SU-DHL-6 (cell line): Measurements from ENCODE around the gene COL7A1.

Experiments used
- H2AFZ ChIP-seq: fragments of 200-600 bp; sonication (generic); 2 replicates; pipeline ENCODE4 v1.6.1; 2014; ENCODE audit warnings: low read depth, mild to moderate bottlenecking, moderate library complexity, mixed read lengths, antibody characterized with exemption, low read length; ENCODE audit not compliant: severe bottlenecking
- H3F3A ChIP-seq: fragments of 200-600 bp; shearing (Covaris generic); 2 replicates; pipeline ENCODE4 v1.6.0; 2016; ENCODE audit warnings: antibody characterized with exemption, mild to moderate bottlenecking; ENCODE audit not compliant: insufficient read depth
- H3K27ac ChIP-seq: fragments of 200-600 bp; sonication (generic); 2 replicates; pipeline ENCODE4 v1.5.1; 2016; ENCODE audit warnings: low read depth, mild to moderate bottlenecking, low read length, moderate library complexity, mixed read lengths
- H3K27me3 ChIP-seq: fragments of 200-600 bp; sonication (generic), shearing (Covaris generic); 2 replicates; pipeline ENCODE4 v1.6.0; 2014; ENCODE audit warnings: mild to moderate bottlenecking, low read length
- H3K36me3 ChIP-seq: fragments of 200-600 bp; sonication (generic); 2 replicates; pipeline ENCODE4 v1.6.1; 2014; ENCODE audit warnings: mild to moderate bottlenecking, low read length, mixed read lengths
- H3K4me2 ChIP-seq: fragments of 300-600, 200-600 bp; shearing (Covaris generic), sonication (generic); 2 replicates; pipeline ENCODE4 v1.6.0; 2014; ENCODE audit warnings: low read length, low read depth, mild to moderate bottlenecking; ENCODE audit not compliant: poor library complexity, severe bottlenecking
- H3K4me3 ChIP-seq: fragments of 200-600 bp; sonication (generic); 2 replicates; pipeline ENCODE4 v1.5.1; 2014; ENCODE audit warnings: antibody characterized with exemption, low read length, mild to moderate bottlenecking, mixed read lengths; ENCODE audit not compliant: insufficient read depth, poor library complexity, severe bottlenecking
- H3K79me2 ChIP-seq: fragments of 200-600 bp; sonication (generic); 2 replicates; pipeline ENCODE4 v1.6.1; 2014; ENCODE audit warnings: mild to moderate bottlenecking, low read length, moderate library complexity; ENCODE audit not compliant: insufficient read depth
- H3K9ac ChIP-seq: fragments of 200-600 bp; sonication (generic); 2 replicates; pipeline ENCODE4 v1.7.0; 2014; ENCODE audit warnings: mild to moderate bottlenecking, low read length
- H3K9me2 ChIP-seq: fragments of 200-600 bp; sonication (generic); replicated peaks from 2 replicates; pipeline ENCODE4 v1.6.1; 2014; ENCODE audit warnings: low read length; ENCODE audit not compliant: insufficient read depth
- H3K9me3 ChIP-seq: fragments of 200-600 bp; sonication (generic); 2 replicates; pipeline ENCODE4 v1.6.1; 2014; ENCODE audit warnings: low read length, mixed read lengths; ENCODE audit not compliant: insufficient read depth
- H4K20me1 ChIP-seq: fragments of 200-600 bp; sonication (generic); 2 replicates; pipeline ENCODE4 v1.6.1; 2014; ENCODE audit warnings: low read depth, mild to moderate bottlenecking, antibody characterized with exemption, low read length, moderate library complexity, mixed read lengths
- CTCF ChIP-seq: fragments of 200-600 bp; sonication (generic); IDR thresholded peaks from one replicate; pipeline ENCODE4 v1.5.1; 2017; ENCODE audit warnings: antibody characterized with exemption, mild to moderate bottlenecking, low read length, moderate library complexity; ENCODE audit not compliant: insufficient read depth, poor library complexity, severe bottlenecking
- EZH2phosphoT487 ChIP-seq: fragments of 200-600 bp; sonication (generic), shearing (Covaris generic); conservative IDR thresholded peaks from 2 replicates; pipeline ENCODE4 v1.6.1; 2018; ENCODE audit warnings: mild to moderate bottlenecking, antibody characterized with exemption, low read length, moderate library complexity, mixed read lengths

The COL7A1 gene

GRCh38 chr3:48597408-48597800, 2.3 kb upstream of the COL7A1 start:
- Histone ChIP-seq H3K27ac (no peak overlapping the region), H3K27me3 (no peaks in the 10 kb centered on the region)

GRCh38 chr3:48596676-48597407, 1.7 kb upstream of the COL7A1 start:
- Histone ChIP-seq H3F3A (no peaks in the 10 kb centered on the region), H3K9ac (no peak overlapping the region), H3K27me3 (no peaks in the 10 kb centered on the region), H2AFZ (no peak overlapping the region), H3K27ac (no peak overlapping the region), H3K79me2 (no peaks in the 10 kb centered on the region), H4K20me1 (no peaks in the 10 kb centered on the region), H3K4me3 (no peak overlapping the region), H3K9me2 (no peaks in the 10 kb centered on the region), H3K36me3 (no peaks in the 10 kb centered on the region), H3K9me3 (no peaks in the 10 kb centered on the region), H3K4me2 (no peak overlapping the region)
- TF ChIP-seq CTCF (no peak), EZH2phosphoT487 (no peak)

More at GRCh38 chr3:48597408-48597800, 2.3 kb upstream of the COL7A1 start:
- H4K20me1 ChIP-seq = no peaks in the 10 kb centered on the region
- TF ChIP-seq EZH2phosphoT487 = no peak
- TF ChIP-seq CTCF = no peak
- H3K4me3 ChIP-seq = no peak overlapping the region
- H3K36me3 ChIP-seq = no peaks in the 10 kb centered on the region
- no peaks in the 10 kb centered on the region for H3K9me2 ChIP-seq
- H3F3A ChIP-seq = no peaks in the 10 kb centered on the region
- H2AFZ ChIP-seq = no peak overlapping the region
- no peaks in the 10 kb centered on the region for H3K9me3 ChIP-seq
- no peaks in the 10 kb centered on the region for H3K79me2 ChIP-seq
- H3K4me2 ChIP-seq = no peak overlapping the region
- H3K9ac ChIP-seq = no peak overlapping the region

- no peaks in the 10 kb centered on the region for H4K20me1 ChIP-seq
- no peaks in the 10 kb centered on the region for H3K27me3 ChIP-seq
- H2AFZ ChIP-seq = no peak overlapping the region
- no peak overlapping the region for H3K4me3 ChIP-seq
- H3K79me2 ChIP-seq = no peaks in the 10 kb centered on the region
- no peaks in the 10 kb centered on the region for H3F3A ChIP-seq
- H3K4me2 ChIP-seq = no peak overlapping the region
- H3K9ac ChIP-seq = no peak overlapping the region
- no peaks in the 10 kb centered on the region for H3K36me3 ChIP-seq
- H3K9me2 ChIP-seq = no peaks in the 10 kb centered on the region
- H3K27ac ChIP-seq = no peak overlapping the region
- no peaks in the 10 kb centered on the region for H3K9me3 ChIP-seq
- TF ChIP-seq EZH2phosphoT487 (no peak), CTCF (no peak)
Measured at GRCh38 chr3:48596157-48596556, 1.0 kb upstream of the COL7A1 start.
